ENCODE measurements around the gene PYCR2.
A peak's percentile ranks its signal among the peaks of the same experiment; 100 is the strongest.

- TF ChIP-seq POLR2A (IDR thresholded peaks at IDR 0.05) (peak; percentile 77 to 95), CTCF (IDR thresholded peaks at IDR 0.05) (no peak), POLR2AphosphoS5 (IDR thresholded peaks at IDR 0.05; ENCODE audit: insufficient read depth in 1 of 2, low read depth in 1 of 2) (peak; percentile 72 to 95)
These were observed at the start of gene PYCR2 for GRCh38 chr1:225923692-225924555.

Data from vagina (tissue), 2 donors.